HepG2 (cell line): ENCODE results near the gene DSTYK. TPM values are rescaled to one million over a fixed set of nuclear protein-coding genes. Genes with fewer than 3 reads are reported as not detected.

ENCODE experiments used
- ATAC-seq: fragments of 200-7000 bp; cut with Tn5 transposase; 3 replicates; pipeline ENCODE4 v1.9.1; 2020; ENCODE audit warnings: mild to moderate bottlenecking, moderate library complexity
- BruUV-seq: library from RNA; stranded (reverse); fragments of 400-500 nt; replicated peaks from 2 replicates; lab custom pipeline; 2021; lab: Mats Ljungman, UMichigan
- CTCF ChIA-PET: fragments of 300-600 bp; formaldehyde crosslinking; extraction: SDS; loops from one replicate; lab custom pipeline; 2021; ENCODE audit warnings: low total read pairs, inconsistent platforms, low intra/inter-chr PET ratio; lab: Yijun Ruan, JAX
- POLR2A ChIA-PET: fragments of 350-600 bp; sonication (Branson Sonifier 250); formaldehyde crosslinking; loops from one replicate; lab custom pipeline; 2020; ENCODE audit warnings: antibody characterized with exemption, inconsistent platforms; lab: Yijun Ruan, JAX
- DNase-seq: peaks from one replicate; pipeline ENCODE4 v3.0.0-alpha.2; 2015; ENCODE audit warnings: low spot score
- FAIRE-seq: peaks from 3 replicates; lab custom pipeline; 2011; peaks lifted over from hg19 to GRCh38; lab: Jason Lieb, UNC
- H2AFZ ChIP-seq: one replicate; pipeline ENCODE4 v1.6.1; 2011; ENCODE audit warnings: low read length, inconsistent platforms
- H3K27ac ChIP-seq: fragments of 300-600 bp; 3 replicates; pipeline ENCODE4 v1.8.0; 2011; ENCODE audit warnings: mixed run types, mild to moderate bottlenecking, mixed read lengths, low read length, inconsistent platforms; ENCODE audit not compliant: insufficient read depth; ENCODE audit errors: extremely low read length
- H3K27me3 ChIP-seq, 2 experiments: fragments of 200-600 bp in 1 of 2; 2 replicates in 1 of 2; 3 replicates in 1 of 2; pipeline versions ENCODE4 v1.6.0 to v1.8.0; 2011; ENCODE audit warnings: low read length in 2 of 2, mild to moderate bottlenecking in 2 of 2, moderate library complexity in 2 of 2, inconsistent platforms in 1 of 2; ENCODE audit not compliant: insufficient read depth in 2 of 2, control insufficient read depth in 1 of 2
- H3K36me3 ChIP-seq, 2 experiments: fragments of 200-600 bp in 1 of 2; replicated peaks in 1 of 2; 2 replicates in 1 of 2; 3 replicates in 1 of 2; pipeline versions ENCODE4 v1.5.1 to v1.8.0; 2011; ENCODE audit warnings: low read length in 2 of 2, inconsistent platforms in 1 of 2; ENCODE audit not compliant: insufficient read depth in 2 of 2, control insufficient read depth in 1 of 2
- H3K4me1 ChIP-seq: 2 replicates; pipeline ENCODE4 v1.5.1; 2012; ENCODE audit warnings: low read length, inconsistent platforms; ENCODE audit not compliant: insufficient read depth
- H3K4me2 ChIP-seq: 2 replicates; pipeline ENCODE4 v1.6.0; 2011; ENCODE audit warnings: low read depth, low read length, inconsistent platforms
- H3K4me3 ChIP-seq, 3 experiments: fragments of 200-600 bp in 1 of 3; sonication (generic), shearing (Covaris generic) in 1 of 3; replicated peaks in 1 of 3; 2 replicates each; pipeline ENCODE4 v1.5.1; 2011 to 2016; ENCODE audit warnings: low read length in 3 of 3, inconsistent platforms in 2 of 3, low read depth in 2 of 3, mild to moderate bottlenecking in 2 of 3, control low read depth in 1 of 3, mixed read lengths in 1 of 3; ENCODE audit not compliant: insufficient read depth in 1 of 3
- H3K79me2 ChIP-seq: one replicate; pipeline ENCODE4 v1.6.1; 2011; ENCODE audit warnings: low read length, inconsistent platforms; ENCODE audit not compliant: insufficient read depth
- H3K9ac ChIP-seq: 2 replicates; pipeline ENCODE4 v1.6.0; 2011; ENCODE audit warnings: mild to moderate bottlenecking, low read depth, low read length, inconsistent platforms; ENCODE audit not compliant: insufficient read depth
- H3K9me3 ChIP-seq: 2 replicates; pipeline ENCODE4 v1.5.1; 2012; ENCODE audit warnings: mild to moderate bottlenecking, low read length
- H4K20me1 ChIP-seq: 2 replicates; pipeline ENCODE4 v1.6.0; 2011; ENCODE audit warnings: inconsistent platforms, mild to moderate bottlenecking, low read length, moderate library complexity; ENCODE audit not compliant: insufficient read depth
- CEBPB ChIP-seq: IDR thresholded peaks from 2 replicates; pipeline ENCODE4 v1.6.1; 2011; ENCODE audit warnings: low read depth, low read length, improper control_type of control experiment, borderline replicate concordance
- HMGXB3 ChIP-seq: sonication (generic); formaldehyde crosslinking; IDR thresholded peaks from 2 replicates; pipeline ENCODE4 v1.4.0; 2020; ENCODE audit warnings: missing genetic modification reagents, borderline replicate concordance
- MAFK ChIP-seq, 2 experiments: IDR thresholded peaks in 1 of 2; conservative IDR thresholded peaks in 1 of 2; 2 replicates each; pipeline ENCODE4 v1.6.1; 2011; ENCODE audit warnings: improper control_type of control experiment in 2 of 2, low read length in 2 of 2
- MATR3 ChIP-seq: sonication (generic); formaldehyde crosslinking; IDR thresholded peaks from 2 replicates; pipeline ENCODE4 v1.4.0; 2020; ENCODE audit warnings: missing genetic modification reagents
- SP4 ChIP-seq: sonication (generic); formaldehyde crosslinking; IDR thresholded peaks from 2 replicates; pipeline ENCODE4 v1.8.1; 2023; ENCODE audit warnings: mild to moderate bottlenecking, missing genetic modification reagents
- ZBTB10 ChIP-seq: sonication (generic); formaldehyde crosslinking; IDR thresholded peaks from 2 replicates; pipeline ENCODE4 v1.4.0; 2020; ENCODE audit warnings: missing genetic modification reagents, borderline replicate concordance
- ZNF691 ChIP-seq: sonication (generic); formaldehyde crosslinking; IDR thresholded peaks from 2 replicates; pipeline ENCODE4 v1.4.0; 2020; ENCODE audit warnings: missing genetic modification reagents, low read depth, mild to moderate bottlenecking, borderline replicate concordance
- WGBS: methylation state at CpG from one replicate; pipeline ENCODE4 v1.1.6; 2017; ENCODE audit warnings: low lambda C conversion rate; 5-methylcytosine and 5-hydroxymethylcytosine counted together
- in situ Hi-C: cut with HindIII; loops from 2 replicates; pipeline ENCODE4 v1.10.0; 2017; ENCODE audit warnings: low pct_unique_long_range_greater_than_20kb; ENCODE audit not compliant: extremely low pct_ligation_motif_present
- intact Hi-C: fragments of 100-400 bp; cut with micrococcal nuclease; formaldehyde crosslinking; loops from one replicate; pipeline ENCODE4 v1.10.0; 2022; ENCODE audit not compliant: unreplicated experiment
- polyA plus RNA-seq, 8 experiments: library from polyadenylated mRNA; depleted of rRNA in 3 of 8; stranded (reverse) in 7 of 8; unstranded in 1 of 8; fragments of >200 nt; fragmentation: Illumina TruSeq in 4 of 8; extraction: Trizol in 4 of 8; gene quantifications; 2 replicates each; pipeline versions ENCODE4 v1.2.1 to v1.2.3, GENCODE V29; 2011 to 2016; ENCODE audit warnings: low read depth in 4 of 8, missing spikeins in 1 of 8, mixed read lengths in 1 of 8; ENCODE audit not compliant: insufficient read depth in 1 of 8
- total RNA-seq, 5 experiments: library from RNA; depleted of rRNA; stranded (reverse); fragments of >200 nt; fragmentation: Illumina TruSeq; extraction: Trizol; gene quantifications; 2 replicates each; pipeline ENCODE4 v1.2.3, GENCODE V29; 2016; ENCODE audit warnings: low read depth in 1 of 5

DSTYK gene
- total and polyA plus RNA-seq, 2 of the 13 experiments (the other 11 are each of a cell fraction or from before 2014, with no cell fraction given): 2.6 to 4.8 TPM

GRCh38 chr1:205102404-205102803 lies 109.1 kb downstream of the DSTYK start:
- ATAC-seq (no peak), DNase-seq (no peak), FAIRE-seq (no peak)
- Histone ChIP-seq H3K36me3 (peaks cover 13 to 87% of the 10 kb centered on the region in 2 experiments), H3K4me2 (no peak overlapping the region), H3K9me3 (no peaks in the 10 kb centered on the region), H3K4me3 (no peak overlapping the region), H3K27ac (no peak overlapping the region), H4K20me1 (no peaks in the 10 kb centered on the region), H3K9ac (no peak overlapping the region), H3K27me3 (no peaks in the 10 kb centered on the region; a peak in 1 of 5 replicates), H3K4me1 (no peaks in the 10 kb centered on the region), H3K79me2 (no peaks in the 10 kb centered on the region), H2AFZ (no peak overlapping the region)
- in situ Hi-C loops (no loop called here), intact Hi-C loops (no loop called here)
- 100% methylated on average over 3 of the region's 3 CpGs for WGBS
- BruUV-seq: no TSS peak
- POLR2A ChIA-PET: no interaction called here
- peak; percentile 19; the same call in 1 of the 2 replicates for TF ChIP-seq CEBPB
- no peak for TF ChIP-seq HMGXB3 (CRISPR knock-in tag)
- CTCF ChIA-PET: no interaction called here

- Histone ChIP-seq H3K4me1 (peaks cover 9% of the 10 kb centered on the region), H3K79me2 (no peaks in the 10 kb centered on the region), H3K4me3 (no peak overlapping the region), H3K36me3 (peaks cover 17 to 88% of the 10 kb centered on the region in 2 experiments), H3K4me2 (no peak overlapping the region), H3K27ac (no peak overlapping the region), H3K27me3 (no peaks in the 10 kb centered on the region; a peak in 1 of 5 replicates), H4K20me1 (no peaks in the 10 kb centered on the region), H3K9me3 (no peaks in the 10 kb centered on the region), H3K9ac (no peak overlapping the region), H2AFZ (no peak overlapping the region)
- in situ Hi-C loops: no loop called here
- ChIA-PET POLR2A (no interaction called here), CTCF (no interaction called here)
- no TSS peak for BruUV-seq
- no peak for FAIRE-seq
- intact Hi-C loops: no loop called here
- DNase-seq: no peak
- ATAC-seq: no peak
- TF ChIP-seq ZNF691 (CRISPR knock-in tag) (no peak), MATR3 (no peak), MAFK (conservative IDR thresholded peaks at IDR 0.05 in 1 of 2, IDR thresholded peaks at IDR 0.05 in 1 of 2; ENCODE audit: low read length in 2 of 2) (no peak), SP4 (CRISPR knock-in tag) (no peak), ZBTB10 (CRISPR knock-in tag) (no peak)
These were observed 113.3 kb downstream of the DSTYK start for GRCh38 chr1:205098242-205098641.
